Transverse colon (tissue), 4 donors: ENCODE results near the gene ENTHD1.

Source experiments
- EP300 ChIP-seq: sonication (generic); formaldehyde crosslinking; IDR thresholded peaks from one replicate; pipeline ENCODE4 v1.6.1; 2017; ENCODE audit warnings: antibody characterized with exemption, low read depth
- POLR2A ChIP-seq: fragments of 450-650 bp; IDR thresholded peaks from one replicate; pipeline ENCODE4 v1.6.1; 2016; ENCODE audit warnings: antibody characterized with exemption, mild to moderate bottlenecking, moderate library complexity
- POLR2AphosphoS5 ChIP-seq, 3 donors: sonication (generic); formaldehyde crosslinking; IDR thresholded peaks; one replicate each; pipeline ENCODE4 v1.6.1; 2016; ENCODE audit warnings: antibody characterized with exemption in 3 of 3
- TF ChIP-seq, protein P1 (sequence below), 5 experiments: fragments of 200-600 bp in 3 of 5; fragments of 450-650 bp in 2 of 5; sonication (generic) in 3 of 5; IDR thresholded peaks; 1 replicate in 2 of 5; 2 replicates in 3 of 5; pipeline ENCODE4 v1.5.1; 2016 to 2017; ENCODE audit warnings: antibody characterized with exemption in 5 of 5, inconsistent platforms in 3 of 5, mild to moderate bottlenecking in 2 of 5, moderate library complexity in 1 of 5

GRCh38 chr22:39833610-39834009, 60.0 kb downstream of the ENTHD1 start:
- TF ChIP-seq, protein P1, sequence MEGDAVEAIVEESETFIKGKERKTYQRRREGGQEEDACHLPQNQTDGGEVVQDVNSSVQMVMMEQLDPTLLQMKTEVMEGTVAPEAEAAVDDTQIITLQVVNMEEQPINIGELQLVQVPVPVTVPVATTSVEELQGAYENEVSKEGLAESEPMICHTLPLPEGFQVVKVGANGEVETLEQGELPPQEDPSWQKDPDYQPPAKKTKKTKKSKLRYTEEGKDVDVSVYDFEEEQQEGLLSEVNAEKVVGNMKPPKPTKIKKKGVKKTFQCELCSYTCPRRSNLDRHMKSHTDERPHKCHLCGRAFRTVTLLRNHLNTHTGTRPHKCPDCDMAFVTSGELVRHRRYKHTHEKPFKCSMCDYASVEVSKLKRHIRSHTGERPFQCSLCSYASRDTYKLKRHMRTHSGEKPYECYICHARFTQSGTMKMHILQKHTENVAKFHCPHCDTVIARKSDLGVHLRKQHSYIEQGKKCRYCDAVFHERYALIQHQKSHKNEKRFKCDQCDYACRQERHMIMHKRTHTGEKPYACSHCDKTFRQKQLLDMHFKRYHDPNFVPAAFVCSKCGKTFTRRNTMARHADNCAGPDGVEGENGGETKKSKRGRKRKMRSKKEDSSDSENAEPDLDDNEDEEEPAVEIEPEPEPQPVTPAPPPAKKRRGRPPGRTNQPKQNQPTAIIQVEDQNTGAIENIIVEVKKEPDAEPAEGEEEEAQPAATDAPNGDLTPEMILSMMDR (IDR thresholded peaks at IDR 0.05) = no peak
- TF ChIP-seq EP300 (no peak), POLR2A (no peak), POLR2AphosphoS5 (IDR thresholded peaks at IDR 0.05) (no peak)
